ENCODE measurements around the gene DCC.

The DCC gene

DNA sequence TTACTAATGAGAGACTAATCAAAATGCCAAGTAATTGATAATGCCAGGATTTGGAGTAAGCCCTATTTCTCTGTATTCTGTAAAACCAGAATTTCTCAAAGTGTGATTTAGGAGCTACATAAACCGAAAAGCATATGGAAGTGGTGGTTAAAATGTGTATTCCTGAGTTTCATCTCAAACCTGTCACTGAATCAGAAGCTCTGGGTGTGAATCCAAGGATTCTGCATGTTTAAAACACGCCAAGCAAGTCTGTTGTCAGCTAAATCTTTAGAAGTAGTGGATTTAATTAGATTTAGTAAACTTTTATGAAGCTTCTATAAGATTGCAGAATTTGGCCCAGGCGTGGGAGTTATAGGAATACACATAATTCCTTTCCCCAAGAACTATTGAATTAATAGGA, 700.3 kb downstream of the DCC start:
- no peaks in the 10 kb centered on the region for H3K79me2 ChIP-seq
- no peaks in the 10 kb centered on the region for H3K9me3 ChIP-seq (ENCODE audit: control insufficient read depth, low read length)
- H3K4me1 ChIP-seq, result no peaks in the 10 kb centered on the region
- no peak overlapping the region for H3K9ac ChIP-seq
- no peak overlapping the region for H3K4me2 ChIP-seq (ENCODE audit: low read length)
- H2AFZ ChIP-seq, result no peak overlapping the region
- H3K4me3 ChIP-seq (ENCODE audit: low read depth, low read length), result no peak overlapping the region
- TF ChIP-seq, protein P1, sequence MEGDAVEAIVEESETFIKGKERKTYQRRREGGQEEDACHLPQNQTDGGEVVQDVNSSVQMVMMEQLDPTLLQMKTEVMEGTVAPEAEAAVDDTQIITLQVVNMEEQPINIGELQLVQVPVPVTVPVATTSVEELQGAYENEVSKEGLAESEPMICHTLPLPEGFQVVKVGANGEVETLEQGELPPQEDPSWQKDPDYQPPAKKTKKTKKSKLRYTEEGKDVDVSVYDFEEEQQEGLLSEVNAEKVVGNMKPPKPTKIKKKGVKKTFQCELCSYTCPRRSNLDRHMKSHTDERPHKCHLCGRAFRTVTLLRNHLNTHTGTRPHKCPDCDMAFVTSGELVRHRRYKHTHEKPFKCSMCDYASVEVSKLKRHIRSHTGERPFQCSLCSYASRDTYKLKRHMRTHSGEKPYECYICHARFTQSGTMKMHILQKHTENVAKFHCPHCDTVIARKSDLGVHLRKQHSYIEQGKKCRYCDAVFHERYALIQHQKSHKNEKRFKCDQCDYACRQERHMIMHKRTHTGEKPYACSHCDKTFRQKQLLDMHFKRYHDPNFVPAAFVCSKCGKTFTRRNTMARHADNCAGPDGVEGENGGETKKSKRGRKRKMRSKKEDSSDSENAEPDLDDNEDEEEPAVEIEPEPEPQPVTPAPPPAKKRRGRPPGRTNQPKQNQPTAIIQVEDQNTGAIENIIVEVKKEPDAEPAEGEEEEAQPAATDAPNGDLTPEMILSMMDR (IDR thresholded peaks at IDR 0.05), result no peak
- H3K27ac ChIP-seq, result no peak overlapping the region
- no peaks in the 10 kb centered on the region for H3K36me3 ChIP-seq (ENCODE audit: control insufficient read depth, insufficient read depth, low read length)
- no peaks in the 10 kb centered on the region for H3K27me3 ChIP-seq (ENCODE audit: control insufficient read depth, insufficient read depth, low read length)

DNA sequence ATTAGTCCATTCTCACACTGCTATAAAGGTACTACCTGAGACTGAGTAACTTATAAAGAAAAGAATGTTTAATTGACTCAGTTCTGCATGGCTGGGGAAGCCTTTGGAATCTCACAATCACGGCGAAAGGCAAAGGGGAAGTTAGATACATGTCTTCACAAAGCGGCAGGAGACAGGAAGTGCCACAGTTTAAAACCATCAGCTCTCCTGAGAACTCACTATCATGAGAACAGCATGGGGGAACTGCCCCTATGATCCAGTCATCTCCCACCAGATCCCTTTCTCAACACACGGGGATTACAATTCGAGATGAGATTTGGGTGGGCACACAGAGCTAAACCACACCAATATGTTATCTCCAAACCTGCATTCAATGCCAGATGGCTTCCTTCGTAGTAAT, 716.1 kb downstream of the DCC start:
- no peaks in the 10 kb centered on the region for H3K9me3 ChIP-seq (ENCODE audit: control insufficient read depth, low read length)
- no peak overlapping the region for H2AFZ ChIP-seq
- H3K4me1 ChIP-seq, result no peaks in the 10 kb centered on the region
- TF ChIP-seq, protein P1 (IDR thresholded peaks at IDR 0.05), result no peak
- no peak overlapping the region for H3K27ac ChIP-seq
- no peak overlapping the region for H3K4me2 ChIP-seq (ENCODE audit: low read length)
- H3K27me3 ChIP-seq (ENCODE audit: control insufficient read depth, insufficient read depth, low read length), result no peaks in the 10 kb centered on the region
- H3K9ac ChIP-seq, result no peak overlapping the region
- no peaks in the 10 kb centered on the region for H3K79me2 ChIP-seq
- H3K36me3 ChIP-seq (ENCODE audit: control insufficient read depth, insufficient read depth, low read length), result no peaks in the 10 kb centered on the region
- no peak overlapping the region for H3K4me3 ChIP-seq (ENCODE audit: low read depth, low read length)

DNA sequence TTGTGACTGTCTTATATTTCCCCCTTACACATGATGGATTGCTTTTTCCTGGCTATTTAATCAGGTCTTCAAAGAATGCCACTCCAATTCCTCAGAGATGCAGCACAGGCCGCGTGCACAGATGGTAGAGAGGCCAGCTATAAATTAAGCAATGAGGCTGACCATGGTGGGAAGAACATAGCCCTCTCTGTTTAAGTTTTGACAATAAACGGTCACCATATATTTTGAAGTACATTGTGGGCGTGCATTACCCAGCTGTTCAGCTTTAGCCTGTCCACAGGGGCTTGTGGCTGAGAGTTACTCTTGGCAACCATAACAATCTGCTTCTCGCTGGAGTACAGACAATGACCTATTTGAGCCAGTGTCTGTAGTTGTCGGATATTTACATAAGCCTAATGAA, 730.8 kb downstream of the DCC start:
- no peak overlapping the region for H3K27ac ChIP-seq
- no peak overlapping the region for H3K4me2 ChIP-seq (ENCODE audit: low read length)
- H3K4me3 ChIP-seq (ENCODE audit: low read depth, low read length), result no peak overlapping the region
- H3K4me1 ChIP-seq, result no peaks in the 10 kb centered on the region
- H3K27me3 ChIP-seq (ENCODE audit: control insufficient read depth, insufficient read depth, low read length), result no peaks in the 10 kb centered on the region
- H3K79me2 ChIP-seq, result no peaks in the 10 kb centered on the region
- H3K9me3 ChIP-seq (ENCODE audit: control insufficient read depth, low read length), result no peaks in the 10 kb centered on the region
- no peak overlapping the region for H2AFZ ChIP-seq
- TF ChIP-seq, protein P1 (IDR thresholded peaks at IDR 0.05), result no peak
- no peak overlapping the region for H3K9ac ChIP-seq
- H3K36me3 ChIP-seq (ENCODE audit: control insufficient read depth, insufficient read depth, low read length), result no peaks in the 10 kb centered on the region

DNA sequence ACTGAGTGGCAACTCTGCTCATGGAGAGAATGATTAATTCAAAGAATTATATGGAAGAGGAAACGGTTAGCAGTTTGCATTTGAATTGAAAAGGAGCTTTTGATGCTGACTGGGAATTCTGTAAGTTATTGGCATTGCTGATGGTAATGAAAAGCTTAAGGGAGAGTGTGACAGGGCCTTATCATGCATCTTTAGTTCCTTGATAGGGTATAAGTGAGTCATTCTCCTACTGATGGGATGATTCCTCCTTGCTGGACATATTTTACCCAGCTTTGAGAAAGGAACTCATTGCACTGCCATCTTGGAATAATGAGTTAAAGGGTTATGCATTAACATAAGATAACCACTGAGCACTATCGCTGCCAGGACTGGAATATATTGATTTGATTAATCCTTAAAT, 740.7 kb downstream of the DCC start:
- H2AFZ ChIP-seq, result no peak overlapping the region
- H3K79me2 ChIP-seq, result no peaks in the 10 kb centered on the region
- no peak overlapping the region for H3K9ac ChIP-seq
- no peak overlapping the region for H3K4me2 ChIP-seq (ENCODE audit: low read length)
- no peaks in the 10 kb centered on the region for H3K9me3 ChIP-seq (ENCODE audit: control insufficient read depth, low read length)
- H3K27ac ChIP-seq, result no peak overlapping the region
- H3K27me3 ChIP-seq (ENCODE audit: control insufficient read depth, insufficient read depth, low read length), result no peaks in the 10 kb centered on the region
- TF ChIP-seq, protein P1 (IDR thresholded peaks at IDR 0.05), result no peak
- H3K4me1 ChIP-seq, result no peaks in the 10 kb centered on the region
- H3K4me3 ChIP-seq (ENCODE audit: low read depth, low read length), result no peak overlapping the region
- no peaks in the 10 kb centered on the region for H3K36me3 ChIP-seq (ENCODE audit: control insufficient read depth, insufficient read depth, low read length)

DNA sequence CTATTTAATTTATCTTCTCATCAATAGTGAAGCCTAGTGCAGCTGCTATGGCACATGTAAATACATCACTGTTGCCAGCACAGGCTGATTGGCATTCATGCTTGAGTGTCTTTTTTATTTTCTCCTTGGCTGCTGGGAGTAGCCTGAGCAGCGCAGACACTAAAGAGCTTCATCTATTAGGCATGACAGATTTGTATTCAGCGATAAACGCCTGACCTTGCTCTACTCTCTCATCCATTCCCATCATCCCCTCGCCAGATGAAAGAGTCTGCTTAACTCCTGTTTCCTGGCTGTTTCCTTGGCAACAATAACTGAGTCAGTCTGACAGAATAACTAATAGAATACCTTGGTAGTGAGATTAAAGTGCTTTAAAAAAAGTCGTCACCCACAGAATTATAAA, 753.6 kb downstream of the DCC start:
- TF ChIP-seq, protein P1 (IDR thresholded peaks at IDR 0.05), result no peak
- Histone ChIP-seq H3K27ac (no peak overlapping the region), H2AFZ (no peak overlapping the region), H3K36me3 (ENCODE audit: control insufficient read depth, insufficient read depth, low read length) (no peaks in the 10 kb centered on the region), H3K9ac (no peak overlapping the region), H3K79me2 (no peaks in the 10 kb centered on the region), H3K4me3 (ENCODE audit: low read depth, low read length) (no peak overlapping the region), H3K9me3 (ENCODE audit: control insufficient read depth, low read length) (no peaks in the 10 kb centered on the region), H3K27me3 (ENCODE audit: control insufficient read depth, insufficient read depth, low read length) (no peaks in the 10 kb centered on the region), H3K4me2 (ENCODE audit: low read length) (no peak overlapping the region), H3K4me1 (no peaks in the 10 kb centered on the region)
